GM23338 (cell line): Measurements from ENCODE around the gene AGPAT3.

Source experiments
- CREB1 ChIP-seq: fragments of 250-450 bp; sonication (Bioruptor Pico); IDR thresholded peaks from 2 replicates; pipeline ENCODE4 v1.5.0; 2020; ENCODE audit warnings: low read depth, mild to moderate bottlenecking, moderate library complexity
- CTCF ChIP-seq, 2 experiments: fragments of 200-600 bp in 1 of 2; sonication (generic) in 1 of 2; conservative IDR thresholded peaks; 2 replicates each; pipeline versions ENCODE4 v1.5.1 to v1.6.1; 2016 to 2017; ENCODE audit warnings: antibody characterized with exemption in 2 of 2, low read depth in 2 of 2, mild to moderate bottlenecking in 2 of 2, moderate library complexity in 1 of 2
- ETS1 ChIP-seq: IDR thresholded peaks from 2 replicates; pipeline ENCODE4 v1.6.1; 2016; ENCODE audit warnings: antibody characterized with exemption
- EZH2 ChIP-seq: fragments of 200-600 bp; sonication (generic); IDR thresholded peaks from one replicate; pipeline ENCODE4 v1.8.0; 2017; ENCODE audit warnings: antibody characterized with exemption, mild to moderate bottlenecking, low read depth; ENCODE audit not compliant: unreplicated experiment
- EZH2phosphoT487 ChIP-seq: fragments of 200-600 bp; sonication (generic); IDR thresholded peaks from one replicate; pipeline ENCODE4 v1.8.1; 2018; ENCODE audit warnings: antibody characterized with exemption; ENCODE audit not compliant: unreplicated experiment
- JUNB ChIP-seq: IDR thresholded peaks from one replicate; pipeline ENCODE4 v1.6.1; 2016; ENCODE audit warnings: antibody characterized with exemption; ENCODE audit not compliant: unreplicated experiment
- NANOG ChIP-seq: IDR thresholded peaks from 2 replicates; pipeline ENCODE4 v1.6.1; 2016; ENCODE audit warnings: antibody characterized with exemption, borderline replicate concordance
- POLR2AphosphoS5 ChIP-seq: IDR thresholded peaks from 2 replicates; pipeline ENCODE4 v1.6.1; 2016; ENCODE audit warnings: antibody characterized with exemption, low read depth
- REST ChIP-seq: IDR thresholded peaks from one replicate; pipeline ENCODE4 v1.6.1; 2018; ENCODE audit warnings: antibody characterized with exemption; ENCODE audit not compliant: unreplicated experiment
- STAT1 ChIP-seq: IDR thresholded peaks from one replicate; pipeline ENCODE4 v1.6.1; 2016; ENCODE audit warnings: antibody characterized with exemption; ENCODE audit not compliant: unreplicated experiment
- ZNF114 ChIP-seq: fragments of 250-450 bp; sonication (Bioruptor Pico); IDR thresholded peaks from 2 replicates; pipeline ENCODE4 v1.5.0; 2020; ENCODE audit warnings: mild to moderate bottlenecking, moderate library complexity
- ZNF331 ChIP-seq: fragments of 250-450 bp; sonication (Bioruptor Pico); IDR thresholded peaks from 2 replicates; pipeline ENCODE4 v1.5.0; 2020; ENCODE audit warnings: low read depth, mild to moderate bottlenecking, moderate library complexity
- TF ChIP-seq, protein P1 (sequence below): fragments of 250-450 bp; sonication (Bioruptor Pico); IDR thresholded peaks from 2 replicates; pipeline ENCODE4 v1.5.0; 2020; ENCODE audit warnings: mild to moderate bottlenecking, moderate library complexity

GRCh38 chr21:43845386-43845785, 19.6 kb upstream of the AGPAT3 start:
- TF ChIP-seq CTCF (conservative IDR thresholded peaks at IDR 0.05; ENCODE audit: low read depth in 2 of 2) (no peak), EZH2 (no peak), EZH2phosphoT487 (no peak), REST (no peak), JUNB (no peak), POLR2AphosphoS5 (no peak), STAT1 (no peak), CREB1 (no peak), ETS1 (no peak), ZNF331 (CRISPR knock-in tag) (no peak), NANOG (no peak), ZNF114 (no peak)
- TF ChIP-seq, protein P1, sequence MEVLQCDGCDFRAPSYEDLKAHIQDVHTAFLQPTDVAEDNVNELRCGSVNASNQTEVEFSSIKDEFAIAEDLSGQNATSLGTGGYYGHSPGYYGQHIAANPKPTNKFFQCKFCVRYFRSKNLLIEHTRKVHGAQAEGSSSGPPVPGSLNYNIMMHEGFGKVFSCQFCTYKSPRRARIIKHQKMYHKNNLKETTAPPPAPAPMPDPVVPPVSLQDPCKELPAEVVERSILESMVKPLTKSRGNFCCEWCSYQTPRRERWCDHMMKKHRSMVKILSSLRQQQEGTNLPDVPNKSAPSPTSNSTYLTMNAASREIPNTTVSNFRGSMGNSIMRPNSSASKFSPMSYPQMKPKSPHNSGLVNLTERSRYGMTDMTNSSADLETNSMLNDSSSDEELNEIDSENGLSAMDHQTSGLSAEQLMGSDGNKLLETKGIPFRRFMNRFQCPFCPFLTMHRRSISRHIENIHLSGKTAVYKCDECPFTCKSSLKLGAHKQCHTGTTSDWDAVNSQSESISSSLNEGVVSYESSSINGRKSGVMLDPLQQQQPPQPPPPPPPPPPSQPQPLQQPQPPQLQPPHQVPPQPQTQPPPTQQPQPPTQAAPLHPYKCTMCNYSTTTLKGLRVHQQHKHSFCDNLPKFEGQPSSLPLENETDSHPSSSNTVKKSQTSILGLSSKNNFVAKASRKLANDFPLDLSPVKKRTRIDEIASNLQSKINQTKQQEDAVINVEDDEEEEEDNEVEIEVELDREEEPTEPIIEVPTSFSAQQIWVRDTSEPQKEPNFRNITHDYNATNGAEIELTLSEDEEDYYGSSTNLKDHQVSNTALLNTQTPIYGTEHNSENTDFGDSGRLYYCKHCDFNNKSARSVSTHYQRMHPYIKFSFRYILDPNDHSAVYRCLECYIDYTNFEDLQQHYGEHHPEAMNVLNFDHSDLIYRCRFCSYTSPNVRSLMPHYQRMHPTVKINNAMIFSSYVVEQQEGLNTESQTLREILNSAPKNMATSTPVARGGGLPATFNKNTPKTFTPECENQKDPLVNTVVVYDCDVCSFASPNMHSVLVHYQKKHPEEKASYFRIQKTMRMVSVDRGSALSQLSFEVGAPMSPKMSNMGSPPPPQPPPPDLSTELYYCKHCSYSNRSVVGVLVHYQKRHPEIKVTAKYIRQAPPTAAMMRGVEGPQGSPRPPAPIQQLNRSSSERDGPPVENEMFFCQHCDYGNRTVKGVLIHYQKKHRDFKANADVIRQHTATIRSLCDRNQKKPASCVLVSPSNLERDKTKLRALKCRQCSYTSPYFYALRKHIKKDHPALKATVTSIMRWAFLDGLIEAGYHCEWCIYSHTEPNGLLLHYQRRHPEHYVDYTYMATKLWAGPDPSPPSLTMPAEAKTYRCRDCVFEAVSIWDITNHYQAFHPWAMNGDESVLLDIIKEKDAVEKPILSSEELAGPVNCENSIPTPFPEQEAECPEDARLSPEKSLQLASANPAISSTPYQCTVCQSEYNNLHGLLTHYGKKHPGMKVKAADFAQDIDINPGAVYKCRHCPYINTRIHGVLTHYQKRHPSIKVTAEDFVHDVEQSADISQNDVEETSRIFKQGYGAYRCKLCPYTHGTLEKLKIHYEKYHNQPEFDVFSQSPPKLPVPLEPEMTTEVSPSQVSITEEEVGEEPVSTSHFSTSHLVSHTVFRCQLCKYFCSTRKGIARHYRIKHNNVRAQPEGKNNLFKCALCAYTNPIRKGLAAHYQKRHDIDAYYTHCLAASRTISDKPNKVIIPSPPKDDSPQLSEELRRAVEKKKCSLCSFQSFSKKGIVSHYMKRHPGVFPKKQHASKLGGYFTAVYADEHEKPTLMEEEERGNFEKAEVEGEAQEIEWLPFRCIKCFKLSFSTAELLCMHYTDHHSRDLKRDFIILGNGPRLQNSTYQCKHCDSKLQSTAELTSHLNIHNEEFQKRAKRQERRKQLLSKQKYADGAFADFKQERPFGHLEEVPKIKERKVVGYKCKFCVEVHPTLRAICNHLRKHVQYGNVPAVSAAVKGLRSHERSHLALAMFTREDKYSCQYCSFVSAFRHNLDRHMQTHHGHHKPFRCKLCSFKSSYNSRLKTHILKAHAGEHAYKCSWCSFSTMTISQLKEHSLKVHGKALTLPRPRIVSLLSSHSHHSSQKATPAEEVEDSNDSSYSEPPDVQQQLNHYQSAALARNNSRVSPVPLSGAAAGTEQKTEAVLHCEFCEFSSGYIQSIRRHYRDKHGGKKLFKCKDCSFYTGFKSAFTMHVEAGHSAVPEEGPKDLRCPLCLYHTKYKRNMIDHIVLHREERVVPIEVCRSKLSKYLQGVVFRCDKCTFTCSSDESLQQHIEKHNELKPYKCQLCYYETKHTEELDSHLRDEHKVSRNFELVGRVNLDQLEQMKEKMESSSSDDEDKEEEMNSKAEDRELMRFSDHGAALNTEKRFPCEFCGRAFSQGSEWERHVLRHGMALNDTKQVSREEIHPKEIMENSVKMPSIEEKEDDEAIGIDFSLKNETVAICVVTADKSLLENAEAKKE: no peak
